K562 (cell line): ENCODE measurements around the gene FCGR2B. TPM values are rescaled to one million over a fixed set of nuclear protein-coding genes. Genes with fewer than 3 reads are reported as not detected.

Experiments used
- HNRNPLL ChIP-seq: fragments of 200-400 bp; formaldehyde crosslinking; IDR thresholded peaks from 2 replicates; pipeline ENCODE4 v1.6.1; 2017; ENCODE audit warnings: low read length, low read depth, mild to moderate bottlenecking; ENCODE audit not compliant: poor library complexity, severe bottlenecking
- IRF2 ChIP-seq: sonication (generic); formaldehyde crosslinking; IDR thresholded peaks from 2 replicates; pipeline ENCODE4 v1.8.1; 2022; ENCODE audit warnings: mild to moderate bottlenecking, missing genetic modification reagents
- KDM4B ChIP-seq, 2 experiments: fragments of 450-650 bp in 1 of 2; sonication (generic) in 1 of 2; IDR thresholded peaks; 2 replicates each; pipeline ENCODE4 v1.6.1; 2016 to 2017; ENCODE audit warnings: borderline replicate concordance in 2 of 2, antibody characterized with exemption in 1 of 2, low read depth in 1 of 2, mild to moderate bottlenecking in 1 of 2
- KLF16 ChIP-seq: IDR thresholded peaks from 2 replicates; pipeline ENCODE4 v1.6.1; 2016; ENCODE audit warnings: antibody characterized with exemption
- L3MBTL2 ChIP-seq: fragments of 450-650 bp; IDR thresholded peaks from 2 replicates; pipeline ENCODE4 v1.6.1; 2016; ENCODE audit warnings: mild to moderate bottlenecking, moderate library complexity
- NCOR1 ChIP-seq: fragments of 450-650 bp; IDR thresholded peaks from 2 replicates; pipeline ENCODE4 v1.6.1; 2016; ENCODE audit warnings: mild to moderate bottlenecking, moderate library complexity
- PHF21A ChIP-seq: fragments of 450-650 bp; IDR thresholded peaks from 2 replicates; pipeline ENCODE4 v1.6.1; 2017; ENCODE audit warnings: low read depth, borderline replicate concordance
- POLR2B ChIP-seq: fragments of 450-650 bp; IDR thresholded peaks from 2 replicates; pipeline ENCODE4 v1.6.1; 2018; ENCODE audit warnings: low read depth; ENCODE audit not compliant: partially characterized antibody
- STAG1 ChIP-seq: sonication (generic); formaldehyde crosslinking; IDR thresholded peaks from 2 replicates; pipeline ENCODE4 v1.5.0; 2020; ENCODE audit warnings: missing genetic modification reagents, borderline replicate concordance
- THRAP3 ChIP-seq: fragments of 450-650 bp; IDR thresholded peaks from 2 replicates; pipeline ENCODE4 v1.6.1; 2016; ENCODE audit warnings: mild to moderate bottlenecking, inconsistent platforms, borderline replicate concordance
- ZNF282 ChIP-seq: sonication (generic); formaldehyde crosslinking; IDR thresholded peaks from 2 replicates; pipeline ENCODE4 v1.8.1; 2023; ENCODE audit warnings: missing genetic modification reagents
- polyA plus RNA-seq, 8 experiments: library from polyadenylated mRNA; depleted of rRNA in 4 of 8; stranded (reverse) in 5 of 8; unstranded in 3 of 8; fragments of >200 nt; fragmentation: Nextera tagmentation in 2 of 8; fragmentation: Illumina TruSeq in 1 of 8; extraction: Ambion mirVana in 2 of 8; extraction: Trizol in 1 of 8; gene quantifications; 2 replicates each; pipeline versions ENCODE4 v1.2.1 to v1.2.3, GENCODE V29; 2011 to 2014; ENCODE audit warnings: inconsistent platforms in 1 of 8, missing spikeins in 1 of 8
- total RNA-seq, 7 experiments: library from RNA; depleted of rRNA in 6 of 7; stranded (reverse); fragments of >200 nt in 6 of 7; fragmentation: Illumina TruSeq in 2 of 7; extraction: Trizol in 2 of 7; gene quantifications; 2 replicates each; pipeline versions ENCODE4 v1.2.1 to v1.2.3, GENCODE V29; 2011 to 2021; ENCODE audit warnings: low replicate concordance in 1 of 7
- TF ChIP-seq, protein P1 (sequence below), 2 experiments: fragments of 450-650 bp in 1 of 2; sonication (generic) in 1 of 2; formaldehyde crosslinking in 1 of 2; IDR thresholded peaks; 2 replicates each; pipeline versions ENCODE4 v1.7.1 to v1.9.0; 2016 to 2022; ENCODE audit warnings: inconsistent platforms in 1 of 2, mild to moderate bottlenecking in 1 of 2, missing genetic modification reagents in 1 of 2
- TF ChIP-seq, protein P2 (sequence below): fragments of 250-450 bp; sonication (Bioruptor Pico); IDR thresholded peaks from 2 replicates; pipeline ENCODE4 v1.5.0; 2021; ENCODE audit warnings: mild to moderate bottlenecking, borderline replicate concordance

FCGR2B gene
- total and polyA plus RNA-seq, 9 of the 15 experiments (the other 6 are each of a cell fraction or from before 2014, with no cell fraction given): 1.7 to 8.9 (median 3.9) TPM

DNA sequence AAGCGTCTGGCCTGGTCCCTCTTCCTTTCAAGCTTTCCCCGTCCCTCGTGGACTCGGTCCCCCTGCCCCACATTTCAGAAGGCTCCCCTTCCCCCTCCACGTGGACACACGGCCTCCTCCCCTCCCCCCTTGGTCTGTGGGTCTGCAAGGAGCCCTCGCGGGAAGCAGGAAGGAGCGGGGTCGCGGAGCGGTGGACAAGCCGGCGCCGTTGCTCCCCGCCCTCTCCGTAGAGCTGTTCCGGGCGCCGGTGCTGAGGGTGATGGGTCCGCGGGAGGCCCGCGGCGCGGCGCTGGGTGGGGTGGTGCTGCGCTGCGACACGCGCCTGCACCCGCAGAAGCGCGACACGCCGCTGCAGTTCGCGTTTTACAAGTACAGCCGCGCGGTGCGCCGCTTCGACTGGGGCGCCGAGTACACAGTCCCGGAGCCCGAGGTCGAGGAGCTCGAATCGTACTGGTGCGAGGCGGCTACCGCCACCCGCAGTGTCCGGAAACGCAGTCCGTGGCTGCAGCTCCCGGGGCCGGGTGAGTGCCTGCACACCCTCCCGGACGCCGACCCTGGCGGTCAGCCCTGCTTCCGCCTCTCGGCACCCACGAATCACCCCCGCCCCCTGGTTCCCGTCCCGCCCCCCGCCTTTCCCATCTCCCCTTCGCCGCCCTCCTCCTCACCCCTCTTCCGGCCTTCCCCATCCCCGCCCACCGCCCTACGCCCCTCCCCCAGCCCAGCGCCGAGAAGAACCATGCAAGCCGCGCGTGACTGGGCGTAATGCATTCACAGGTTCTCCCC lies 63.7 kb downstream of the FCGR2B start (continued):
- TF ChIP-seq, protein P1, sequence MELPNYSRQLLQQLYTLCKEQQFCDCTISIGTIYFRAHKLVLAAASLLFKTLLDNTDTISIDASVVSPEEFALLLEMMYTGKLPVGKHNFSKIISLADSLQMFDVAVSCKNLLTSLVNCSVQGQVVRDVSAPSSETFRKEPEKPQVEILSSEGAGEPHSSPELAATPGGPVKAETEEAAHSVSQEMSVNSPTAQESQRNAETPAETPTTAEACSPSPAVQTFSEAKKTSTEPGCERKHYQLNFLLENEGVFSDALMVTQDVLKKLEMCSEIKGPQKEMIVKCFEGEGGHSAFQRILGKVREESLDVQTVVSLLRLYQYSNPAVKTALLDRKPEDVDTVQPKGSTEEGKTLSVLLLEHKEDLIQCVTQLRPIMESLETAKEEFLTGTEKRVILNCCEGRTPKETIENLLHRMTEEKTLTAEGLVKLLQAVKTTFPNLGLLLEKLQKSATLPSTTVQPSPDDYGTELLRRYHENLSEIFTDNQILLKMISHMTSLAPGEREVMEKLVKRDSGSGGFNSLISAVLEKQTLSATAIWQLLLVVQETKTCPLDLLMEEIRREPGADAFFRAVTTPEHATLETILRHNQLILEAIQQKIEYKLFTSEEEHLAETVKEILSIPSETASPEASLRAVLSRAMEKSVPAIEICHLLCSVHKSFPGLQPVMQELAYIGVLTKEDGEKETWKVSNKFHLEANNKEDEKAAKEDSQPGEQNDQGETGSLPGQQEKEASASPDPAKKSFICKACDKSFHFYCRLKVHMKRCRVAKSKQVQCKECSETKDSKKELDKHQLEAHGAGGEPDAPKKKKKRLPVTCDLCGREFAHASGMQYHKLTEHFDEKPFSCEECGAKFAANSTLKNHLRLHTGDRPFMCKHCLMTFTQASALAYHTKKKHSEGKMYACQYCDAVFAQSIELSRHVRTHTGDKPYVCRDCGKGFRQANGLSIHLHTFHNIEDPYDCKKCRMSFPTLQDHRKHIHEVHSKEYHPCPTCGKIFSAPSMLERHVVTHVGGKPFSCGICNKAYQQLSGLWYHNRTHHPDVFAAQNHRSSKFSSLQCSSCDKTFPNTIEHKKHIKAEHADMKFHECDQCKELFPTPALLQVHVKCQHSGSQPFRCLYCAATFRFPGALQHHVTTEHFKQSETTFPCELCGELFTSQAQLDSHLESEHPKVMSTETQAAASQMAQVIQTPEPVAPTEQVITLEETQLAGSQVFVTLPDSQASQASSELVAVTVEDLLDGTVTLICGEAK (IDR thresholded peaks at IDR 0.05): peak; percentile 69
- TF ChIP-seq, protein P1 (CRISPR knock-in tag; IDR thresholded peaks at IDR 0.05): peak; percentile 46; the same call in 1 of the 2 replicates
- TF ChIP-seq ZNF282 (CRISPR knock-in tag) (no peak), NCOR1 (0 out of 2 replicates have a peak, but pooled peaks have one; percentile 10), POLR2B (peak; percentile 80), L3MBTL2 (peak; percentile 56), IRF2 (CRISPR knock-in tag) (no peak), KDM4B (IDR thresholded peaks at IDR 0.05; ENCODE audit: borderline replicate concordance in 2 of 2, low read depth in 1 of 2) (no peak), THRAP3 (no peak), STAG1 (CRISPR knock-in tag) (peak; percentile 76), KLF16 (no peak), HNRNPLL (peak; percentile 11), PHF21A (no peak)
- TF ChIP-seq, protein P2, sequence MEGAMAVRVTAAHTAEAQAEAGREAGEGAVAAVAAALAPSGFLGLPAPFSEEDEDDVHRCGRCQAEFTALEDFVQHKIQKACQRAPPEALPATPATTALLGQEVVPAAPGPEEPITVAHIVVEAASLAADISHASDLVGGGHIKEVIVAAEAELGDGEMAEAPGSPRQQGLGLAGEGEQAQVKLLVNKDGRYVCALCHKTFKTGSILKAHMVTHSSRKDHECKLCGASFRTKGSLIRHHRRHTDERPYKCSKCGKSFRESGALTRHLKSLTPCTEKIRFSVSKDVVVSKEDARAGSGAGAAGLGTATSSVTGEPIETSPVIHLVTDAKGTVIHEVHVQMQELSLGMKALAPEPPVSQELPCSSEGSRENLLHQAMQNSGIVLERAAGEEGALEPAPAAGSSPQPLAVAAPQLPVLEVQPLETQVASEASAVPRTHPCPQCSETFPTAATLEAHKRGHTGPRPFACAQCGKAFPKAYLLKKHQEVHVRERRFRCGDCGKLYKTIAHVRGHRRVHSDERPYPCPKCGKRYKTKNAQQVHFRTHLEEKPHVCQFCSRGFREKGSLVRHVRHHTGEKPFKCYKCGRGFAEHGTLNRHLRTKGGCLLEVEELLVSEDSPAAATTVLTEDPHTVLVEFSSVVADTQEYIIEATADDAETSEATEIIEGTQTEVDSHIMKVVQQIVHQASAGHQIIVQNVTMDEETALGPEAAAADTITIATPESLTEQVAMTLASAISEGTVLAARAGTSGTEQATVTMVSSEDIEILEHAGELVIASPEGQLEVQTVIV (CRISPR knock-in tag): no peak
